GM13976 (cell line): ENCODE data around the gene APOB.

ENCODE experiments used
- DNase-seq: peaks from one replicate; pipeline ENCODE4 v3.0.0; 2012; ENCODE audit warnings: low spot score
- CTCF ChIP-seq: IDR thresholded peaks from 2 replicates; pipeline ENCODE4 v1.5.1; 2012; ENCODE audit warnings: borderline replicate concordance, mild to moderate bottlenecking; ENCODE audit not compliant: insufficient read depth; ENCODE audit errors: extremely low read depth, missing control alignments, control extremely low read depth
- in situ Hi-C: fragments of 300-500 bp; cut with MboI; formaldehyde crosslinking; loops from one replicate; pipeline ENCODE4 v1.12.0; 2022; ENCODE audit warnings: low sequenced_read_pairs, mixed read lengths, inconsistent platforms; ENCODE audit not compliant: unreplicated experiment

APOB gene

GRCh38 chr2:21019678-21020021 is 24.2 kb downstream of the APOB start:
- no peak for DNase-seq
- in situ Hi-C loops, result no loop called here
- TF ChIP-seq CTCF, result no peak

GRCh38 chr2:21019000-21019677 is 24.7 kb downstream of the APOB start:
- TF ChIP-seq CTCF, result no peak
- in situ Hi-C loops, result no loop called here
- DNase-seq, result no peak

- in situ Hi-C loops, result no loop called here
- no peak for DNase-seq
- TF ChIP-seq CTCF, result no peak
Measured at GRCh38 chr2:21018290-21018689, 25.6 kb downstream of the APOB start.

- no peak for TF ChIP-seq CTCF
- in situ Hi-C loops, result no loop called here
- DNase-seq, result no peak
Measured at GRCh38 chr2:21017748-21018276, 26.1 kb downstream of the APOB start.

GRCh38 chr2:21015281-21015645 is 28.6 kb downstream of the APOB start:
- in situ Hi-C loops, result no loop called here
- TF ChIP-seq CTCF, result no peak
- no peak for DNase-seq

GRCh38 chr2:21014364-21015280 is 29.3 kb downstream of the APOB start:
- in situ Hi-C loops, result no loop called here
- no peak for DNase-seq
- TF ChIP-seq CTCF, result no peak
